IMR-90 (cell line): ENCODE data around the gene SMARCD1.

Experiments used
- CTCF ChIP-seq: conservative IDR thresholded peaks from 2 replicates; pipeline ENCODE4 v1.5.1; 2012; ENCODE audit warnings: mild to moderate bottlenecking, low read depth, low read length, improper control_type of control experiment
- MAFK ChIP-seq: IDR thresholded peaks from 2 replicates; pipeline ENCODE4 v1.6.1; 2012; ENCODE audit warnings: low read depth, low read length, improper control_type of control experiment
- POLR2A ChIP-seq: IDR thresholded peaks from 2 replicates; pipeline ENCODE4 v1.6.1; 2012; ENCODE audit warnings: mild to moderate bottlenecking, low read depth, low read length
- RCOR1 ChIP-seq: IDR thresholded peaks from 2 replicates; pipeline ENCODE4 v1.6.1; 2012; ENCODE audit warnings: mild to moderate bottlenecking, low read length, improper control_type of control experiment; ENCODE audit not compliant: insufficient replicate concordance
- RFX5 ChIP-seq: IDR thresholded peaks from 2 replicates; pipeline ENCODE4 v1.8.0; 2012; ENCODE audit warnings: low read depth, mild to moderate bottlenecking, low read length, moderate library complexity

GRCh38 chr12:50052544-50052943 lies 32.6 kb upstream of the SMARCD1 start:
- TF ChIP-seq CTCF = no peak
- TF ChIP-seq RCOR1 = no peak
- TF ChIP-seq MAFK = no peak
- TF ChIP-seq POLR2A = no peak
- TF ChIP-seq RFX5 = no peak
